ENCODE data around the gene NBAS. TPM values are rescaled to one million over a fixed set of nuclear protein-coding genes. Genes with fewer than 3 reads are reported as not detected.

Gene NBAS
- total and polyA plus RNA-seq, 10 of the 15 experiments (the other 5 are each of a cell fraction or from before 2014, with no cell fraction given): 4.3 to 32.7 (median 20.8) TPM

DNA sequence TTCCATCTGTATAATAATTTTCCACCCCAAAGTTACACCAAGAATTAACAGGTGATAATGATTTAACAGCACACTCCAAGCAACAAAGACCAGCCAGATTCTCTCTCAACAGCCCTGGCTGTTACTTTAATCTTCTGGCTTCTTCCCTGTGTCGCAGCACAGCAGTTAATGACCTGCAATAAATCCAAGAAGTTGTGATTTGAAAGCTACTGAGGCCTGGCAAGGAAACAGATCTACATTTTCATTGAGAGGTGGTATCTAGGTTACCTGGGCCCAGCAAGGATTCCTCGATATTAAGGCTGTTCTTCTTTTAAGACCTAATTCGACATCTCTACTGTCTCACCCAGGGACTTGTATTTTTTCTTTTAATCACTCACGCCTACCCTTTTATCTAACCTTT is 433.8 kb downstream of the NBAS start:
- ChIA-PET RAD21 (ENCODE audit: unreplicated experiment) (no interaction called here), POLR2A (no interaction called here), SMC1A (ENCODE audit: uncharacterized antibody, unreplicated experiment) (no interaction called here), CTCF (no interaction called here)
- no TSS peak for BruUV-seq (replicated peaks)
- no peak overlapping the region for H3K27ac ChIP-seq (ENCODE audit: control insufficient read depth, insufficient read depth)
- H4K20me1 ChIP-seq (ENCODE audit: control insufficient read depth, insufficient read depth): no peaks in the 10 kb centered on the region
- H3K79me2 ChIP-seq (ENCODE audit: control insufficient read depth, insufficient read depth, low read length): no peaks in the 10 kb centered on the region
- no peaks in the 10 kb centered on the region for H3K36me3 ChIP-seq (ENCODE audit: control insufficient read depth in 2 of 2, insufficient read depth in 2 of 2, low read length in 1 of 2)
- in situ Hi-C loops (cut with MboI): no loop called here
- DNase-seq (ENCODE audit: low read depth, low spot score): no peak
- no peaks in the 10 kb centered on the region for H3K9me3 ChIP-seq (replicated peaks; ENCODE audit: control insufficient read depth, insufficient read depth, low read length)
- ATAC-seq: no peak
- intact Hi-C loops (cut with micrococcal nuclease; ENCODE audit: unreplicated experiment): no loop called here
- H3K4me1 ChIP-seq (ENCODE audit: control insufficient read depth, insufficient read depth, low read length): no peaks in the 10 kb centered on the region
- no peak overlapping the region for H3K9ac ChIP-seq (ENCODE audit: control insufficient read depth, insufficient read depth, low read length)
- no peaks in the 10 kb centered on the region for H3K27me3 ChIP-seq (replicated peaks in 1 of 2; ENCODE audit: control insufficient read depth in 2 of 2, insufficient read depth in 2 of 2, low read length in 1 of 2)
- FAIRE-seq: no peak
- H3K4me3 ChIP-seq: no peak overlapping the region
- no peak overlapping the region for H2AFZ ChIP-seq (ENCODE audit: control insufficient read depth, low read depth, low read length)
- 42% methylated on average over 4 of the region's 4 CpGs for WGBS (ENCODE audit: insufficient coverage, insufficient replicate concordance, low lambda C conversion rate, missing lambda C conversion rate)
- H3K4me2 ChIP-seq (ENCODE audit: control insufficient read depth, insufficient read depth): no peak overlapping the region
- TF ChIP-seq, protein P1, sequence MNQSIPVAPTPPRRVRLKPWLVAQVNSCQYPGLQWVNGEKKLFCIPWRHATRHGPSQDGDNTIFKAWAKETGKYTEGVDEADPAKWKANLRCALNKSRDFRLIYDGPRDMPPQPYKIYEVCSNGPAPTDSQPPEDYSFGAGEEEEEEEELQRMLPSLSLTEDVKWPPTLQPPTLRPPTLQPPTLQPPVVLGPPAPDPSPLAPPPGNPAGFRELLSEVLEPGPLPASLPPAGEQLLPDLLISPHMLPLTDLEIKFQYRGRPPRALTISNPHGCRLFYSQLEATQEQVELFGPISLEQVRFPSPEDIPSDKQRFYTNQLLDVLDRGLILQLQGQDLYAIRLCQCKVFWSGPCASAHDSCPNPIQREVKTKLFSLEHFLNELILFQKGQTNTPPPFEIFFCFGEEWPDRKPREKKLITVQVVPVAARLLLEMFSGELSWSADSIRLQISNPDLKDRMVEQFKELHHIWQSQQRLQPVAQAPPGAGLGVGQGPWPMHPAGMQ (IDR thresholded peaks at IDR 0.05; ENCODE audit: borderline replicate concordance): no peak
- TF ChIP-seq KAT2A (conservative IDR thresholded peaks at IDR 0.05; ENCODE audit: control insufficient read depth, low read depth, low read length) (no peak), POLR2A (IDR thresholded peaks at IDR 0.05; ENCODE audit: low read depth, low read length) (no peak), BCLAF1 (IDR thresholded peaks at IDR 0.05) (no peak), TCF12 (IDR thresholded peaks at IDR 0.05; ENCODE audit: low read depth, low read length) (no peak), GATAD2B (conservative IDR thresholded peaks at IDR 0.05; ENCODE audit: low read depth) (no peak), MTA2 (IDR thresholded peaks at IDR 0.05; ENCODE audit: low read depth) (no peak), CREB1 (IDR thresholded peaks at IDR 0.05; ENCODE audit: low read depth) (no peak), RB1 (IDR thresholded peaks at IDR 0.05; ENCODE audit: borderline replicate concordance) (no peak), ZBTB4 (CRISPR knock-in tag; IDR thresholded peaks at IDR 0.05) (no peak), SRF (IDR thresholded peaks at IDR 0.05; ENCODE audit: low read depth in 2 of 2, low read length in 2 of 2) (no peak), MEF2B (IDR thresholded peaks at IDR 0.05; ENCODE audit: partially characterized antibody, poor library complexity, severe bottlenecking) (no peak), ZZZ3 (IDR thresholded peaks at IDR 0.05; ENCODE audit: control insufficient read depth, insufficient read length, low read depth) (no peak)
- TF ChIP-seq, protein P2, sequence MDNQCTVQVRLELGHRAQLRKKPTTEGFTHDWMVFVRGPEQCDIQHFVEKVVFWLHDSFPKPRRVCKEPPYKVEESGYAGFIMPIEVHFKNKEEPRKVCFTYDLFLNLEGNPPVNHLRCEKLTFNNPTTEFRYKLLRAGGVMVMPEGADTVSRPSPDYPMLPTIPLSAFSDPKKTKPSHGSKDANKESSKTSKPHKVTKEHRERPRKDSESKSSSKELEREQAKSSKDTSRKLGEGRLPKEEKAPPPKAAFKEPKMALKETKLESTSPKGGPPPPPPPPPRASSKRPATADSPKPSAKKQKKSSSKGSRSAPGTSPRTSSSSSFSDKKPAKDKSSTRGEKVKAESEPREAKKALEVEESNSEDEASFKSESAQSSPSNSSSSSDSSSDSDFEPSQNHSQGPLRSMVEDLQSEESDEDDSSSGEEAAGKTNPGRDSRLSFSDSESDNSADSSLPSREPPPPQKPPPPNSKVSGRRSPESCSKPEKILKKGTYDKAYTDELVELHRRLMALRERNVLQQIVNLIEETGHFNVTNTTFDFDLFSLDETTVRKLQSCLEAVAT (IDR thresholded peaks at IDR 0.05): no peak
- TF ChIP-seq, protein P3, sequence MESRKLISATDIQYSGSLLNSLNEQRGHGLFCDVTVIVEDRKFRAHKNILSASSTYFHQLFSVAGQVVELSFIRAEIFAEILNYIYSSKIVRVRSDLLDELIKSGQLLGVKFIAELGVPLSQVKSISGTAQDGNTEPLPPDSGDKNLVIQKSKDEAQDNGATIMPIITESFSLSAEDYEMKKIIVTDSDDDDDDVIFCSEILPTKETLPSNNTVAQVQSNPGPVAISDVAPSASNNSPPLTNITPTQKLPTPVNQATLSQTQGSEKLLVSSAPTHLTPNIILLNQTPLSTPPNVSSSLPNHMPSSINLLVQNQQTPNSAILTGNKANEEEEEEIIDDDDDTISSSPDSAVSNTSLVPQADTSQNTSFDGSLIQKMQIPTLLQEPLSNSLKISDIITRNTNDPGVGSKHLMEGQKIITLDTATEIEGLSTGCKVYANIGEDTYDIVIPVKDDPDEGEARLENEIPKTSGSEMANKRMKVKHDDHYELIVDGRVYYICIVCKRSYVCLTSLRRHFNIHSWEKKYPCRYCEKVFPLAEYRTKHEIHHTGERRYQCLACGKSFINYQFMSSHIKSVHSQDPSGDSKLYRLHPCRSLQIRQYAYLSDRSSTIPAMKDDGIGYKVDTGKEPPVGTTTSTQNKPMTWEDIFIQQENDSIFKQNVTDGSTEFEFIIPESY (IDR thresholded peaks at IDR 0.05): no peak

Measured in GM12878 (cell line).